WERI-Rb-1 (cell line): ENCODE measurements around the gene TSPAN18.

Source experiments
- DNase-seq: peaks from one replicate; pipeline ENCODE4 v3.0.0-alpha.2; 2020
- H3K27ac ChIP-seq: fragments of 250-450 bp; sonication (Bioruptor Pico); 2 replicates; pipeline ENCODE4 v1.5.1; 2020; ENCODE audit warnings: mild to moderate bottlenecking, moderate library complexity
- H3K27me3 ChIP-seq: fragments of 250-450 bp; sonication (Bioruptor Pico); 2 replicates; pipeline ENCODE4 v1.5.1; 2021; ENCODE audit warnings: mild to moderate bottlenecking, low read depth, moderate library complexity; ENCODE audit not compliant: insufficient read depth, severe bottlenecking
- H3K36me3 ChIP-seq: fragments of 250-450 bp; sonication (Bioruptor Pico); 2 replicates; pipeline ENCODE4 v1.5.1; 2020; ENCODE audit warnings: mild to moderate bottlenecking, moderate library complexity
- H3K4me3 ChIP-seq: 2 replicates; pipeline ENCODE4 v1.5.1; 2011; ENCODE audit warnings: low read depth, mild to moderate bottlenecking, control low read depth, low read length
- H3K9me3 ChIP-seq: fragments of 250-450 bp; sonication (Bioruptor Pico); 2 replicates; pipeline ENCODE4 v1.5.1; 2021; ENCODE audit warnings: mild to moderate bottlenecking, moderate library complexity; ENCODE audit not compliant: severe bottlenecking
- TF ChIP-seq, protein P1 (sequence below): IDR thresholded peaks from 2 replicates; pipeline ENCODE4 v1.5.1; 2011; ENCODE audit warnings: low read depth, mild to moderate bottlenecking, control low read depth, inconsistent platforms, low read length

TSPAN18 gene

GRCh38 chr11:44863231-44863630 lies 136.5 kb downstream of the TSPAN18 start:
- Histone ChIP-seq H3K4me3 (no peak overlapping the region), H3K36me3 (no peaks in the 10 kb centered on the region; the same call in 1 of the 2 replicates), H3K9me3 (no peaks in the 10 kb centered on the region), H3K27me3 (no peaks in the 10 kb centered on the region), H3K27ac (no peak overlapping the region)
- no peak for DNase-seq
- TF ChIP-seq, protein P1, sequence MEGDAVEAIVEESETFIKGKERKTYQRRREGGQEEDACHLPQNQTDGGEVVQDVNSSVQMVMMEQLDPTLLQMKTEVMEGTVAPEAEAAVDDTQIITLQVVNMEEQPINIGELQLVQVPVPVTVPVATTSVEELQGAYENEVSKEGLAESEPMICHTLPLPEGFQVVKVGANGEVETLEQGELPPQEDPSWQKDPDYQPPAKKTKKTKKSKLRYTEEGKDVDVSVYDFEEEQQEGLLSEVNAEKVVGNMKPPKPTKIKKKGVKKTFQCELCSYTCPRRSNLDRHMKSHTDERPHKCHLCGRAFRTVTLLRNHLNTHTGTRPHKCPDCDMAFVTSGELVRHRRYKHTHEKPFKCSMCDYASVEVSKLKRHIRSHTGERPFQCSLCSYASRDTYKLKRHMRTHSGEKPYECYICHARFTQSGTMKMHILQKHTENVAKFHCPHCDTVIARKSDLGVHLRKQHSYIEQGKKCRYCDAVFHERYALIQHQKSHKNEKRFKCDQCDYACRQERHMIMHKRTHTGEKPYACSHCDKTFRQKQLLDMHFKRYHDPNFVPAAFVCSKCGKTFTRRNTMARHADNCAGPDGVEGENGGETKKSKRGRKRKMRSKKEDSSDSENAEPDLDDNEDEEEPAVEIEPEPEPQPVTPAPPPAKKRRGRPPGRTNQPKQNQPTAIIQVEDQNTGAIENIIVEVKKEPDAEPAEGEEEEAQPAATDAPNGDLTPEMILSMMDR: no peak

DNA sequence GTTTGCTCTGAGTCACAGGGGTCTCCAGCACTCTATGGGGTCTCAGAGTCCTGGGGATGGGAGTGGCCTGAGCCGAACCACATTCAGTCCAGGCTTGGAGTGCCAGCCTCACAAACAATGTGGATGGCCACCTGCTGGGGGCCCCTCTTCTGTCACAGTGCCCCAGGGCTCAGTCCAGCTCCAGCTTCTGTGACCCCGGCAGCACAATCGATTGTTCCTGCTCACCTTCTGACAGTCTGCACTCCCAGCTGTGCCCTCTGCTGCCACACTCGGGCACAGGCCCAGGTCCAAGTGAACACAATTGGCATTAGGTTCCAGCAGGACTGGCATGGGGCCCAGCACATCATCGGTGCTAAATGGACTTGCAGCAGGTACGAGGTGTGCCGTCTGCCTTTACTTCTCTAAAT lies 139.1 kb downstream of the TSPAN18 start:
- Histone ChIP-seq H3K27ac (no peak overlapping the region), H3K36me3 (no peaks in the 10 kb centered on the region), H3K4me3 (no peak overlapping the region), H3K9me3 (no peaks in the 10 kb centered on the region), H3K27me3 (no peaks in the 10 kb centered on the region)
- TF ChIP-seq, protein P1: no peak
- no peak for DNase-seq

DNA sequence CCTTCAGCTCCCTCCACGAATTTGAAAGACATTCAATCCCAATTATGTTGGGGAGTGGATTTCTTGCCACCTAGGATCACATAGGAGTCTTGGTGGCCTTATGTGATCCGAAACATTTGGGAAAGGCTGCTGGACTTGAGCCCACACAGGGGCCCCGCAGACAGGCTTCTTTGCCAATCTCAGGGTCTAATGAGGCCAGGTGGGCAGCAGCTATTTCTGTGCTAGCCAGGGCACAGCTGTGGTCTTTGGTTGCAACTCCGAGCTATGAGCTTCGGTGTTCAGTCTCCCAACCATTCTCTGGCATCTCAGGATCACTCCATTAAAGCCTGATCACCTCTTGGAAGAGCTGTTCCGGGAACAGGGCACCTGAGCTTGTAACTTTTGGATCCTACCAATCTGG lies 139.5 kb downstream of the TSPAN18 start:
- H3K36me3 ChIP-seq: no peaks in the 10 kb centered on the region; the same call in 1 of the 2 replicates
- no peak overlapping the region for H3K4me3 ChIP-seq
- H3K27ac ChIP-seq: no peak overlapping the region
- no peak for DNase-seq
- TF ChIP-seq, protein P1: no peak
- H3K9me3 ChIP-seq: peaks cover 2% of the 10 kb centered on the region
- H3K27me3 ChIP-seq: no peaks in the 10 kb centered on the region

DNA sequence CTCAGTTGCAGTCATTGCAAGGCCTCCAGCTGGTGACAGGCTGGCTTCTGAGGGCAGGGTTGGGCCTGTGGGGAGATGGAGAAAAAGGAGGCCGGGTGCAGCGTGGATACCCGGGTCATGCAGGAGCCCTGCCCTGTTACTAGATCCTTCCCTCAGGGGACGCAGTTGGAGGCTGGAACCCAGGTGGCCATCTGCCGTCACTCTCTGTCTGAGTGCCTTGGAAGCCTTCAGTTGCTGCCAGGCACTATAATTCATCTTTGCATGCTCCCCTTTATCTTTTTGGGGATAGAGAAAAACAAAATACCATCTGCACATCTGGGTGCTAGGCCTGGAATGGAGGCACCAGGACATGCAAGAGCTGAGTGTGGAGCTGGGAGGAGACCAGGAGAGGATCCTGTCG lies 141.3 kb downstream of the TSPAN18 start:
- TF ChIP-seq, protein P1: no peak
- H3K9me3 ChIP-seq: peaks cover 4% of the 10 kb centered on the region
- H3K27me3 ChIP-seq: no peaks in the 10 kb centered on the region
- no peak overlapping the region for H3K27ac ChIP-seq
- no peaks in the 10 kb centered on the region; the same call in 1 of the 2 replicates for H3K36me3 ChIP-seq
- no peak for DNase-seq
- no peak overlapping the region for H3K4me3 ChIP-seq

DNA sequence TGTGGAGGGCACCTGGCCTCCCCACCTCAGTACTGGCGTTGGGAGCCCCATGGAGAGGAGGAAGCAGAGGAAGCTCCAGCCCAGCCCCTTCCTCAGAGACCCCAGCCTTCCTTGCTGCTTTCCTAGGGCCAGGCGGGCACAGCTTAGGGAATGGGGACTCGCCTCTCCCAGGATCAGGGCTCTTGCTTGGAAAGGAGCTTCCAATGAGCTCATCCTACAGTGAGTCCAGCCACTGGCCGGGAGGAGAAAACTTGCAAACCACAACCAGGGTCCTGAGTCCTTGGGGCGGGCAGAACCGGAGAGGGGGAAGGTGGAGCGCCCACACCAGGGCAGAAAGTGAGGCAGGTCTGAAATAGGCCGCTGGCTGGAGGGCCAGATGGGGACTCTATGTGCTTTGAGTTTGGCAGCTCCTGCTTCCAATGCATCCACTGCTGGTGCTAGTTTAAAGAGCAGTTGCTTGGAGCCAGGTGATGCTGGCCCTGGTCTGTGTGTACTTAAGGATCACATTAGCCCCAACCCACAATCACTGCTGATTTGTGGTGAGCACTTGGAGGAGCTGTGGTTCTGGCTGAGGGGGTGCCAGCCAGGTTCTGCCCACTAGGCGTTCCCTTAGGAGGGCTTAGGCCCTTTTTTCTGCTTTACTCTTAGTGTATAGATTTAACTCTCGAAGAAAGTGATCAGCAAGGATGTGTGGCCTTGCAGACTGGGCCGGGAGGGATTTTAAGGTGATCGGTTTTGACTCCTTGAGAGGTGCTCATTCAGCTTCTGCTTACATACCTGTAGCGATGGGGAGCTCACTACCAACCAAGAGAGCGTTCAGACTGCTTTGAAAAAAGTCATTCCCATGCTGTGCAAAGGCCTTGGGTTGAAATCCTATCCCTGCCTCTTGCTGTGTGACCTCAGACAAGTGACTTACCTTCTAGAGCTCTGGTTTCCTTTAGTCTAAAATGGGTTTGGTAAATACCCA lies 142.0 kb downstream of the TSPAN18 start:
- no peak overlapping the region for H3K27ac ChIP-seq
- no peaks in the 10 kb centered on the region; the same call in 1 of the 2 replicates for H3K36me3 ChIP-seq
- DNase-seq: no peak
- no peaks in the 10 kb centered on the region for H3K27me3 ChIP-seq
- TF ChIP-seq, protein P1: no peak
- H3K9me3 ChIP-seq: peaks cover 4% of the 10 kb centered on the region
- H3K4me3 ChIP-seq: no peak overlapping the region
